Neural cell (in vitro differentiated cells): ENCODE results near the gene AEBP2. TPM values are rescaled to one million over a fixed set of nuclear protein-coding genes. Genes with fewer than 3 reads are reported as not detected.

Experiments
- H2AFZ ChIP-seq: fragments of 200-600, 300-800 bp; sonication (generic), shearing (Covaris generic); 2 replicates; pipeline ENCODE4 v1.6.0; 2014; ENCODE audit warnings: low read depth, mild to moderate bottlenecking, antibody characterized with exemption, low read length, moderate library complexity
- H3F3A ChIP-seq: fragments of 200-600 bp; shearing (Covaris generic); 2 replicates; pipeline ENCODE4 v1.6.1; 2016; ENCODE audit warnings: mild to moderate bottlenecking, moderate library complexity, mixed read lengths, antibody characterized with exemption, low read length; ENCODE audit not compliant: insufficient read depth, poor library complexity, severe bottlenecking
- H3K27ac ChIP-seq: fragments of 200-600, 300-800 bp; sonication (generic), shearing (Covaris generic); 2 replicates; pipeline ENCODE4 v1.5.1; 2014; ENCODE audit warnings: mild to moderate bottlenecking, low read length, moderate library complexity
- H3K27me3 ChIP-seq: fragments of 300-800, 200-600 bp; sonication (generic), shearing (Covaris generic); 2 replicates; pipeline ENCODE4 v1.6.0; 2014; ENCODE audit warnings: mild to moderate bottlenecking, low read depth, low read length, moderate library complexity; ENCODE audit not compliant: insufficient read depth
- H3K36me3 ChIP-seq: fragments of 300-800, 200-600 bp; sonication (generic), shearing (Covaris generic); 2 replicates; pipeline ENCODE4 v1.5.1; 2014; ENCODE audit warnings: mild to moderate bottlenecking, antibody characterized with exemption, low read length, moderate library complexity; ENCODE audit not compliant: insufficient read depth
- H3K4me2 ChIP-seq: fragments of 300-800, 200-600 bp; sonication (generic), shearing (Covaris generic); 2 replicates; pipeline ENCODE4 v1.6.0; 2014; ENCODE audit warnings: mild to moderate bottlenecking, low read length
- H3K4me3 ChIP-seq: fragments of 300-800, 200-600 bp; sonication (generic), shearing (Covaris generic); 2 replicates; pipeline ENCODE4 v1.5.1; 2014; ENCODE audit warnings: mild to moderate bottlenecking, low read length, moderate library complexity
- H3K79me2 ChIP-seq: fragments of 200-600 bp; shearing (Covaris generic); replicated peaks from 2 replicates; pipeline ENCODE4 v1.6.0; 2014; ENCODE audit warnings: mild to moderate bottlenecking, low read length, moderate library complexity; ENCODE audit not compliant: insufficient read depth
- H3K9ac ChIP-seq: fragments of 300-800, 200-600 bp; sonication (generic), shearing (Covaris generic); 2 replicates; pipeline ENCODE4 v1.6.1; 2016; ENCODE audit warnings: mild to moderate bottlenecking, low read length, mixed read lengths
- H3K9me2 ChIP-seq: fragments of 200-600 bp; shearing (Covaris generic); 2 replicates; pipeline ENCODE4 v1.6.1; 2016; ENCODE audit warnings: mild to moderate bottlenecking, low read length, mixed read lengths; ENCODE audit not compliant: insufficient read depth
- H3K9me3 ChIP-seq: fragments of 200-600, 300-800 bp; sonication (generic), shearing (Covaris generic); 2 replicates; pipeline ENCODE4 v1.6.1; 2016; ENCODE audit warnings: mild to moderate bottlenecking, mixed run types, low read length, moderate library complexity, mixed read lengths
- H4K20me1 ChIP-seq: fragments of 200-600 bp; shearing (Covaris generic); 2 replicates; pipeline ENCODE4 v1.6.1; 2016; ENCODE audit warnings: mild to moderate bottlenecking, mixed run types; ENCODE audit not compliant: insufficient read depth
- EP300 ChIP-seq: fragments of 450-650 bp; conservative IDR thresholded peaks from 2 replicates; pipeline ENCODE4 v1.6.1; 2014; ENCODE audit warnings: antibody characterized with exemption, mild to moderate bottlenecking, moderate library complexity; ENCODE audit not compliant: poor library complexity, severe bottlenecking
- EZH2 ChIP-seq: fragments of 200-600, 300-800 bp; shearing (Covaris generic), sonication (generic); IDR thresholded peaks from 2 replicates; pipeline ENCODE4 v1.6.1; 2014; ENCODE audit warnings: antibody characterized with exemption, low read length, borderline replicate concordance, mild to moderate bottlenecking; ENCODE audit not compliant: insufficient read depth, poor library complexity, severe bottlenecking
- MXI1 ChIP-seq: fragments of 450-650 bp; conservative IDR thresholded peaks from 2 replicates; pipeline ENCODE4 v1.6.1; 2014; ENCODE audit warnings: antibody characterized with exemption, mild to moderate bottlenecking; ENCODE audit not compliant: poor library complexity, severe bottlenecking
- POLR2AphosphoS5 ChIP-seq: IDR thresholded peaks from 2 replicates; pipeline ENCODE4 v1.6.1; 2012
- RAD21 ChIP-seq: fragments of 450-650 bp; conservative IDR thresholded peaks from 2 replicates; pipeline ENCODE4 v1.6.1; 2014; ENCODE audit warnings: antibody characterized with exemption, mild to moderate bottlenecking, moderate library complexity
- SMC3 ChIP-seq: fragments of 450-650 bp; conservative IDR thresholded peaks from 2 replicates; pipeline ENCODE4 v1.6.1; 2014; ENCODE audit warnings: antibody characterized with exemption, mild to moderate bottlenecking, moderate library complexity; ENCODE audit not compliant: poor library complexity
- TAF1 ChIP-seq: IDR thresholded peaks from 2 replicates; pipeline ENCODE4 v1.6.1; 2012; ENCODE audit warnings: low read depth
- polyA plus RNA-seq: library from polyadenylated mRNA; depleted of rRNA; stranded (reverse); fragments of >200 nt; gene quantifications from 2 replicates; pipeline ENCODE4 v1.2.3, GENCODE V29; 2014
- TF ChIP-seq, protein P1 (sequence below): fragments of 450-650 bp; IDR thresholded peaks from 2 replicates; pipeline ENCODE4 v1.5.1; 2014; ENCODE audit warnings: antibody characterized with exemption, mild to moderate bottlenecking, moderate library complexity; ENCODE audit not compliant: poor library complexity, severe bottlenecking
- TF ChIP-seq, protein P2 (sequence below): IDR thresholded peaks from 2 replicates; pipeline ENCODE4 v1.6.1; 2012; ENCODE audit warnings: borderline replicate concordance

The AEBP2 gene
- polyA plus RNA-seq, 1 donor from 2014 or later, result 20.5 TPM

DNA sequence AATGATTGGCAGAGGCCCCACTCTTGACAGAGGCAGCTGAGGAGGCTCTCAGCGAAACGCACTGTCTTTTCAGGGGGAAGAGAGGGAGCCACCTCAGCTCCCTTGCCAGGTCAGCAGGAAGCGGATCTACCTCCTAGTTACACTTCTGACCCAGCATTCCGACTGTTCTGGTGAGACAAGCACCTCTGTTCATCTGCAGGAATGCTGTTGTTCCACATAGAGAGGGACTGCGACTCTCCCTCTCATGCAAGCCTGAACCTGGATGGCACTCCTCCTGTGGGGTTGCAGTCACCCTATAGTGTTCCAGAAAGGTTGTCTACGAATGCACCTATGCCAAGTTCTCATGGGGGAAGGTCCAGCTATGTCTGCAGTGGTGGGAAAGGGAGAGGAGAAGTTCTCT lies 37.1 kb upstream of the AEBP2 start:
- H3K27ac ChIP-seq, result no peak overlapping the region
- H3K4me2 ChIP-seq, result no peak overlapping the region
- no peak overlapping the region for H3K9ac ChIP-seq
- no peaks in the 10 kb centered on the region for H3K36me3 ChIP-seq
- no peak overlapping the region for H3K4me3 ChIP-seq
- no peaks in the 10 kb centered on the region for H4K20me1 ChIP-seq
- no peaks in the 10 kb centered on the region for H3K79me2 ChIP-seq
- TF ChIP-seq, protein P1, sequence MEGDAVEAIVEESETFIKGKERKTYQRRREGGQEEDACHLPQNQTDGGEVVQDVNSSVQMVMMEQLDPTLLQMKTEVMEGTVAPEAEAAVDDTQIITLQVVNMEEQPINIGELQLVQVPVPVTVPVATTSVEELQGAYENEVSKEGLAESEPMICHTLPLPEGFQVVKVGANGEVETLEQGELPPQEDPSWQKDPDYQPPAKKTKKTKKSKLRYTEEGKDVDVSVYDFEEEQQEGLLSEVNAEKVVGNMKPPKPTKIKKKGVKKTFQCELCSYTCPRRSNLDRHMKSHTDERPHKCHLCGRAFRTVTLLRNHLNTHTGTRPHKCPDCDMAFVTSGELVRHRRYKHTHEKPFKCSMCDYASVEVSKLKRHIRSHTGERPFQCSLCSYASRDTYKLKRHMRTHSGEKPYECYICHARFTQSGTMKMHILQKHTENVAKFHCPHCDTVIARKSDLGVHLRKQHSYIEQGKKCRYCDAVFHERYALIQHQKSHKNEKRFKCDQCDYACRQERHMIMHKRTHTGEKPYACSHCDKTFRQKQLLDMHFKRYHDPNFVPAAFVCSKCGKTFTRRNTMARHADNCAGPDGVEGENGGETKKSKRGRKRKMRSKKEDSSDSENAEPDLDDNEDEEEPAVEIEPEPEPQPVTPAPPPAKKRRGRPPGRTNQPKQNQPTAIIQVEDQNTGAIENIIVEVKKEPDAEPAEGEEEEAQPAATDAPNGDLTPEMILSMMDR, result no peak
- TF ChIP-seq TAF1 (no peak), EP300 (no peak)
- H3K9me2 ChIP-seq, result no peaks in the 10 kb centered on the region
- H3K9me3 ChIP-seq, result no peaks in the 10 kb centered on the region
- H2AFZ ChIP-seq, result no peak overlapping the region
- no peaks in the 10 kb centered on the region for H3K27me3 ChIP-seq
- H3F3A ChIP-seq, result no peaks in the 10 kb centered on the region

DNA sequence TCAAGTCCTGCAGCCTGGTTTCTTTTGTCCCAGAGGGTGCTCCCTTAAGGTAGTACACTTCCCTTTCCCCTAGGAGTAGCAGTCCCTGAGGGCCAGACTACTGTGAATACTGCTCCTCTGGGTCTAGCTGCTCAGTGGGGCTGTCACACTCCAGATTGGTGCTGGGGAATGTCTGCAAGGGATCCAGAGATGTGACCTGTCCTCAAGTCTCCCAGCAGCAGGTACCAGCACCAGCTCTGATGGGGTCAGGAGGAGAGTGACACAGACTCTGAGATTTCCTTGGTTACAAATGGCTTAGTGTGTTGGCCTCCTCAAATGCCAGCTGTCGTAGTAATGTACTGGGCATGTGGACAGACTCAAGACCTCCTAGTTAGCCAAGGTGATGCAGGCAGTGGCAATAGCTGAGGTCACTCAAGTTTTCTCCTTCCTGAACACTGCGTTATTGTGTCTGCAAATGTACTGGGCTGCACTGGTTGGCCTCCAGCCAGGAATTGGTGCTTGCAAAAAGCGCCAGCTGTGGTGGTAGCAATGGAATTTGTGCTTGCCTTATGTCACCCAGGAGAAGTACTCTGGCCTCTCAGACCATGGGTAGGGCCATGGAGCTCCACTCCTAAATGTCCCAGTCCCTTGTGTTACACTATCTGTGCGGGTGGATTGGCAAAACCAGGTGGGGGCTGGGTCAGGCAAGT lies 36.4 kb upstream of the AEBP2 start:
- H3K4me2 ChIP-seq, result no peak overlapping the region
- H3K36me3 ChIP-seq, result no peaks in the 10 kb centered on the region
- no peaks in the 10 kb centered on the region for H3K79me2 ChIP-seq
- no peaks in the 10 kb centered on the region for H4K20me1 ChIP-seq
- no peaks in the 10 kb centered on the region for H3F3A ChIP-seq
- no peak overlapping the region for H3K27ac ChIP-seq
- H3K4me3 ChIP-seq, result no peak overlapping the region
- TF ChIP-seq, protein P2, sequence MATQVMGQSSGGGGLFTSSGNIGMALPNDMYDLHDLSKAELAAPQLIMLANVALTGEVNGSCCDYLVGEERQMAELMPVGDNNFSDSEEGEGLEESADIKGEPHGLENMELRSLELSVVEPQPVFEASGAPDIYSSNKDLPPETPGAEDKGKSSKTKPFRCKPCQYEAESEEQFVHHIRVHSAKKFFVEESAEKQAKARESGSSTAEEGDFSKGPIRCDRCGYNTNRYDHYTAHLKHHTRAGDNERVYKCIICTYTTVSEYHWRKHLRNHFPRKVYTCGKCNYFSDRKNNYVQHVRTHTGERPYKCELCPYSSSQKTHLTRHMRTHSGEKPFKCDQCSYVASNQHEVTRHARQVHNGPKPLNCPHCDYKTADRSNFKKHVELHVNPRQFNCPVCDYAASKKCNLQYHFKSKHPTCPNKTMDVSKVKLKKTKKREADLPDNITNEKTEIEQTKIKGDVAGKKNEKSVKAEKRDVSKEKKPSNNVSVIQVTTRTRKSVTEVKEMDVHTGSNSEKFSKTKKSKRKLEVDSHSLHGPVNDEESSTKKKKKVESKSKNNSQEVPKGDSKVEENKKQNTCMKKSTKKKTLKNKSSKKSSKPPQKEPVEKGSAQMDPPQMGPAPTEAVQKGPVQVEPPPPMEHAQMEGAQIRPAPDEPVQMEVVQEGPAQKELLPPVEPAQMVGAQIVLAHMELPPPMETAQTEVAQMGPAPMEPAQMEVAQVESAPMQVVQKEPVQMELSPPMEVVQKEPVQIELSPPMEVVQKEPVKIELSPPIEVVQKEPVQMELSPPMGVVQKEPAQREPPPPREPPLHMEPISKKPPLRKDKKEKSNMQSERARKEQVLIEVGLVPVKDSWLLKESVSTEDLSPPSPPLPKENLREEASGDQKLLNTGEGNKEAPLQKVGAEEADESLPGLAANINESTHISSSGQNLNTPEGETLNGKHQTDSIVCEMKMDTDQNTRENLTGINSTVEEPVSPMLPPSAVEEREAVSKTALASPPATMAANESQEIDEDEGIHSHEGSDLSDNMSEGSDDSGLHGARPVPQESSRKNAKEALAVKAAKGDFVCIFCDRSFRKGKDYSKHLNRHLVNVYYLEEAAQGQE, result no peak
- TF ChIP-seq EZH2 (no peak), POLR2AphosphoS5 (no peak), RAD21 (no peak), MXI1 (no peak), TAF1 (no peak), SMC3 (no peak)
- TF ChIP-seq, protein P1, result no peak
- H3K9ac ChIP-seq, result no peak overlapping the region
- H3K9me3 ChIP-seq, result no peaks in the 10 kb centered on the region
- no peak overlapping the region for H2AFZ ChIP-seq
- no peaks in the 10 kb centered on the region for H3K27me3 ChIP-seq
- H3K9me2 ChIP-seq, result no peaks in the 10 kb centered on the region
